Measurements from ENCODE around the gene TLL2. TPM values are rescaled to one million over a fixed set of nuclear protein-coding genes. Genes with fewer than 3 reads are reported as not detected.

The TLL2 gene
- total and polyA plus RNA-seq, 2 of the 4 experiments (the other 2 are of a cell fraction), result under 0.01 to 0.05 TPM

GRCh38 chr10:96419351-96419750 is 94.4 kb downstream of the TLL2 start:
- Histone ChIP-seq H3K9me1 (ENCODE audit: insufficient read depth, low read length) (no peaks in the 10 kb centered on the region), H3K27ac (ENCODE audit: insufficient read depth, low read length) (no peak overlapping the region), H2BK120ac (ENCODE audit: low read depth, low read length) (no peak overlapping the region), H3K4me3 (ENCODE audit: insufficient read depth, low read depth, low read length) (no peak overlapping the region), H3K4me2 (ENCODE audit: low read depth, low read length) (no peak overlapping the region), H2AK5ac (ENCODE audit: low read depth, low read length) (no peak overlapping the region), H4K5ac (ENCODE audit: low read depth, low read length) (no peak overlapping the region), H3K56ac (ENCODE audit: extremely low read depth, insufficient read depth, low read length) (no peak overlapping the region), H3K14ac (replicated peaks; ENCODE audit: low read depth, low read length) (no peak overlapping the region), H3K27me3 (ENCODE audit: control insufficient read depth, insufficient read depth, low read length) (no peaks in the 10 kb centered on the region; the same call in none of the 2 replicates), H3K4me1 (ENCODE audit: control insufficient read depth, insufficient read depth, low read length) (no peaks in the 10 kb centered on the region), H4K20me1 (ENCODE audit: insufficient read depth, low read length) (no peaks in the 10 kb centered on the region), H3K23ac (ENCODE audit: low read depth, low read length) (no peak overlapping the region), H3K18ac (ENCODE audit: low read depth, low read length) (no peak overlapping the region), H2BK20ac (ENCODE audit: low read depth, low read length) (no peak overlapping the region), H2AK9ac (replicated peaks; ENCODE audit: low read depth, low read length, poor library complexity) (no peak overlapping the region), H2BK5ac (ENCODE audit: low read depth, low read length, poor library complexity, severe bottlenecking) (no peak overlapping the region), H4K8ac (ENCODE audit: low read depth in 2 of 2, low read length in 2 of 2) (no peak overlapping the region), H4K91ac (ENCODE audit: insufficient read depth, low read depth, low read length) (no peak overlapping the region), H2BK15ac (ENCODE audit: low read depth, low read length) (no peak overlapping the region), H3K4ac (ENCODE audit: low read depth, low read length) (no peak overlapping the region), H3K9me3 (ENCODE audit: control insufficient read depth, insufficient read depth, low read length) (no peaks in the 10 kb centered on the region), H3K79me1 (ENCODE audit: low read depth in 1 of 2, low read length in 2 of 2) (no peaks in the 10 kb centered on the region), H3K36me3 (ENCODE audit: control insufficient read depth, insufficient read depth, low read length) (no peaks in the 10 kb centered on the region), H3K9ac (ENCODE audit: low read depth, low read length) (no peak overlapping the region), H2AFZ (replicated peaks; ENCODE audit: low read length, poor library complexity) (no peak overlapping the region)
- ChIA-PET CTCF (no interaction called here), POLR2A (ENCODE audit: unreplicated experiment) (no interaction called here)
- no CpG with 5 or more reads among the region's 3 CpGs for WGBS, 2 experiments (ENCODE audit: extremely low coverage in 2 of 2, insufficient read length in 1 of 2)
- ATAC-seq (ENCODE audit: low read depth), result no peak
- in situ Hi-C loops (cut with MboI; ENCODE audit: low sequenced_read_pairs), result no loop called here
- no peak for TF ChIP-seq CTCF (conservative IDR thresholded peaks at IDR 0.05; ENCODE audit: low read depth, low read length)
- no peak for TF ChIP-seq MXI1 (IDR thresholded peaks at IDR 0.05; ENCODE audit: borderline replicate concordance, low read depth, low read length)
- no peak for TF ChIP-seq RCOR1 (IDR thresholded peaks at IDR 0.05; ENCODE audit: insufficient replicate concordance, low read length)
- no peak for TF ChIP-seq RFX5 (IDR thresholded peaks at IDR 0.05; ENCODE audit: low read depth, low read length)
- TF ChIP-seq CEBPB (IDR thresholded peaks at IDR 0.05; ENCODE audit: low read depth, low read length), result no peak
- intact Hi-C loops (cut with micrococcal nuclease), result no loop called here
- DNase-seq, result no peak
- no TSS peak for BruUV-seq (replicated peaks)
- dilution Hi-C loops (cut with HindIII; ENCODE audit: low sequenced_read_pairs, unreplicated experiment), result no loop called here
